ENCODE data around the gene ANKS1B. TPM values are rescaled to one million over a fixed set of nuclear protein-coding genes. Genes with fewer than 3 reads are reported as not detected.
"Not testable (repeated sequence)": the region's sequence is repeated elsewhere in the genome, so short reads cannot be mapped to it uniquely, and the experiment has no call there.

The ANKS1B gene
- total RNA-seq, 1 experiment from 2014 or later = 18.8 TPM

DNA sequence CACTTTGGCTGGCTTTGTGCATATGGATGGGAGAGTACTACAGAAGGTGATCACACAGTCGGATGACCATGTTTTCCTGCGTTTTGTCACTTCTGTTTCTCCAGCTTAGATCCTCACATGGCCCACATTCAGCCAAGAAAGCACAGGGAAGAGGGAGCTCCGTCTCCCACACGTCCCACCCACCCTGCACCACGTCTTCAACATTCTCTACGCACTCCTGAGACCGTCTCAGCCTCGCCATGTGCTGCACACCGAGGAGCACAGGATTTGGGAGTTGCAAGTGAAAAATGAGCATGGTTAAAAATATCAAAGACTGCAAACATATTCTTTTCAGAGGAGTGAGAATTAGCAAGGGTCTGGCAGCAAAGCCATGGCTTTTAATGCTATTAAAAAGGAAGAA is 1217.5 kb downstream of the ANKS1B start:
- H3K27ac Mint-ChIP-seq (ENCODE audit: low read depth, unreplicated experiment) = no peak overlapping the region
- no peaks in the 10 kb centered on the region for H3K4me1 Mint-ChIP-seq (ENCODE audit: insufficient read depth, unreplicated experiment)
- BruUV-seq (replicated peaks) = no TSS peak
- no peaks in the 10 kb centered on the region for H3K27me3 Mint-ChIP-seq (ENCODE audit: insufficient read depth, unreplicated experiment)
- TF ChIP-seq, protein P1, sequence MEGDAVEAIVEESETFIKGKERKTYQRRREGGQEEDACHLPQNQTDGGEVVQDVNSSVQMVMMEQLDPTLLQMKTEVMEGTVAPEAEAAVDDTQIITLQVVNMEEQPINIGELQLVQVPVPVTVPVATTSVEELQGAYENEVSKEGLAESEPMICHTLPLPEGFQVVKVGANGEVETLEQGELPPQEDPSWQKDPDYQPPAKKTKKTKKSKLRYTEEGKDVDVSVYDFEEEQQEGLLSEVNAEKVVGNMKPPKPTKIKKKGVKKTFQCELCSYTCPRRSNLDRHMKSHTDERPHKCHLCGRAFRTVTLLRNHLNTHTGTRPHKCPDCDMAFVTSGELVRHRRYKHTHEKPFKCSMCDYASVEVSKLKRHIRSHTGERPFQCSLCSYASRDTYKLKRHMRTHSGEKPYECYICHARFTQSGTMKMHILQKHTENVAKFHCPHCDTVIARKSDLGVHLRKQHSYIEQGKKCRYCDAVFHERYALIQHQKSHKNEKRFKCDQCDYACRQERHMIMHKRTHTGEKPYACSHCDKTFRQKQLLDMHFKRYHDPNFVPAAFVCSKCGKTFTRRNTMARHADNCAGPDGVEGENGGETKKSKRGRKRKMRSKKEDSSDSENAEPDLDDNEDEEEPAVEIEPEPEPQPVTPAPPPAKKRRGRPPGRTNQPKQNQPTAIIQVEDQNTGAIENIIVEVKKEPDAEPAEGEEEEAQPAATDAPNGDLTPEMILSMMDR (IDR thresholded peaks at IDR 0.05; ENCODE audit: unreplicated experiment) = no peak
- intact Hi-C loops (cut with micrococcal nuclease) = no loop called here
- H3K4me3 Mint-ChIP-seq (ENCODE audit: unreplicated experiment) = no peak overlapping the region
- H3K36me3 Mint-ChIP-seq (ENCODE audit: insufficient read depth, unreplicated experiment) = peaks cover 3% of the 10 kb centered on the region
- ChIA-PET CTCF (interaction anchor here (0.6 to 0.7 kb wide), 2 partner anchors 765 to 1298 kb away, joined by 3 to 4 read pairs; no protein-coding TSS in a partner anchor), POLR2A (no interaction called here)
- no peaks in the 10 kb centered on the region for H3K9me3 Mint-ChIP-seq (ENCODE audit: unreplicated experiment)
- DNase-seq (ENCODE audit: unreplicated experiment) = no peak

DNA sequence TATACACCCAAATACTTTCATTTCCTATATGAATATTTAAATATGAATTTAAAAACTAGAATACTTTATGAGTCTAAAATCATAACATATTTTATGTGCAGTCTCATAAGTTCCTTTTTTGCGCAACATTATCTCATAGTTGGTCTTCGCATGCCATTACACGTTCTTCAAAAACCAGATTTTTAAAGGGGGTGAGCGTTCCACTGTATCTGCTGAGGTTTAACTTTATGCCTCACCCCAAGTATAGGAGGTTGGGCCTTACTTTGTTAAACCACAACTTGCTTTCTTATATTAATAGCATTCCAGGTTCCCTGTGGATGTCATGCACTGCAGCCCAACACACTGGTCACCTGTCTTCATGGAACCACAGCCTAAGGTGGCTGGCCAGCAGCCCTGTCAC is 1221.1 kb downstream of the ANKS1B start:
- intact Hi-C loops (cut with micrococcal nuclease) = no loop called here
- no peak for DNase-seq (ENCODE audit: unreplicated experiment)
- H3K36me3 Mint-ChIP-seq (ENCODE audit: insufficient read depth, unreplicated experiment) = no peaks in the 10 kb centered on the region
- H3K4me1 Mint-ChIP-seq (ENCODE audit: insufficient read depth, unreplicated experiment) = no peaks in the 10 kb centered on the region
- TF ChIP-seq, protein P1 (IDR thresholded peaks at IDR 0.05; ENCODE audit: unreplicated experiment) = no peak
- no TSS peak for BruUV-seq (replicated peaks)
- no peak overlapping the region for H3K4me3 Mint-ChIP-seq (ENCODE audit: unreplicated experiment)
- H3K27me3 Mint-ChIP-seq (ENCODE audit: insufficient read depth, unreplicated experiment) = no peaks in the 10 kb centered on the region
- no peaks in the 10 kb centered on the region for H3K9me3 Mint-ChIP-seq (ENCODE audit: unreplicated experiment)
- ChIA-PET POLR2A (no interaction called here), CTCF (no interaction called here)
- no peak overlapping the region for H3K27ac Mint-ChIP-seq (ENCODE audit: low read depth, unreplicated experiment)

DNA sequence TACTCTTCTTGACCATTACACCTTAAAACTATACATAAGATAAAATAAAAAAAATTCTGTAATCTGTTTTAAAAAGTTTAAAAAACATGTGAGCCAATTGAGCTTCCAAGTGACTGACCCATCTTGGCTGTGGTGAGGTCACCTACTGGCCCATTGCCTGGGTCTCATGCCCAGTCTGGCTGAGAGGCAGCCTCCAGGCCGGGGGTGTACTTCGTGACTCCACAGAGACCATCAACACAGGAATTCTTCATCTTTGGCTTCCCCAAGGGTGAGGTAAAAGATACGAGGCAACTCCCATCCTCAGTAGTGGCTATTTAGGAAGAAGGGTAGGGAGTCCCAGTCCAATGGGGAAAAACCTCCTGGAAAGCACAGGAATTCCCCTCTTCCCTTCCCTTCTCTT is 1226.4 kb downstream of the ANKS1B start:
- CTCF ChIA-PET = no interaction called here
- Mint-ChIP-seq H3K9me3 (ENCODE audit: unreplicated experiment) (no peaks in the 10 kb centered on the region), H3K36me3 (ENCODE audit: insufficient read depth, unreplicated experiment) (peaks cover 6% of the 10 kb centered on the region)

DNA sequence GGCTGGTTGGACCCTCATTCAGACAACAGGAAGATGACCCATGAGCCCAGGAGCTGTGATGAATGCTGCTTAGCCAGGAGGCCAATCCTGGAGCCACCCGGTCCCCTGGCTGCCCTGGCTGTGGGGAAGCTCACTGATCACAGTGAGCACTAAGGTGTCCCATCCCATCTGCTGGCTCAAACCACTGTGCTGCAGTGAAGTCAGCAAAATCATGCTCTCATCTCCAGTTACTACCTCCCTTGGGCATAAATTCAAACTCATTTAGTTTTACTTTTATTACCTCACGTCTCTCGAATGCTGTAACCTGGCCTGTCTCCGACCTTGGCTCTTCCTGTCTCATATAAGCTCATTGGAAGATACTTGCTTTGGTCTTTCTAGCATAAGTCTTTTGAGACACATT is 1227.3 kb downstream of the ANKS1B start:
- Mint-ChIP-seq H3K36me3 (ENCODE audit: insufficient read depth, unreplicated experiment) (peaks cover 6% of the 10 kb centered on the region), H3K4me3 (ENCODE audit: unreplicated experiment) (no peak overlapping the region), H3K4me1 (ENCODE audit: insufficient read depth, unreplicated experiment) (peaks cover 8% of the 10 kb centered on the region), H3K27me3 (ENCODE audit: insufficient read depth, unreplicated experiment) (no peaks in the 10 kb centered on the region), H3K27ac (ENCODE audit: low read depth, unreplicated experiment) (no peak overlapping the region), H3K9me3 (ENCODE audit: unreplicated experiment) (no peaks in the 10 kb centered on the region)
- TF ChIP-seq, protein P1 (IDR thresholded peaks at IDR 0.05; ENCODE audit: unreplicated experiment) = no peak
- BruUV-seq (replicated peaks) = no TSS peak
- DNase-seq (ENCODE audit: unreplicated experiment) = no peak
- CTCF ChIA-PET = interaction anchor here (0.5 to 0.7 kb wide), 2 partner anchors 14 to 331 kb away, joined by 3 to 4 read pairs; no protein-coding TSS in a partner anchor
- POLR2A ChIA-PET = no interaction called here
- intact Hi-C loops (cut with micrococcal nuclease) = no loop called here

More for the DNA sequence above, 1226.4 kb downstream of the ANKS1B start:
- no peaks in the 10 kb centered on the region for H3K27me3 Mint-ChIP-seq (ENCODE audit: insufficient read depth, unreplicated experiment)
- intact Hi-C loops (cut with micrococcal nuclease) = no loop called here
- no TSS peak for BruUV-seq (replicated peaks)
- DNase-seq (ENCODE audit: unreplicated experiment) = no peak
- peaks cover under 1% of the 10 kb centered on the region for H3K4me1 Mint-ChIP-seq (ENCODE audit: insufficient read depth, unreplicated experiment)
- H3K4me3 Mint-ChIP-seq (ENCODE audit: unreplicated experiment) = no peak overlapping the region
- no peak overlapping the region for H3K27ac Mint-ChIP-seq (ENCODE audit: low read depth, unreplicated experiment)
- POLR2A ChIA-PET = no interaction called here
- TF ChIP-seq, protein P1 (IDR thresholded peaks at IDR 0.05; ENCODE audit: unreplicated experiment) = no peak

DNA sequence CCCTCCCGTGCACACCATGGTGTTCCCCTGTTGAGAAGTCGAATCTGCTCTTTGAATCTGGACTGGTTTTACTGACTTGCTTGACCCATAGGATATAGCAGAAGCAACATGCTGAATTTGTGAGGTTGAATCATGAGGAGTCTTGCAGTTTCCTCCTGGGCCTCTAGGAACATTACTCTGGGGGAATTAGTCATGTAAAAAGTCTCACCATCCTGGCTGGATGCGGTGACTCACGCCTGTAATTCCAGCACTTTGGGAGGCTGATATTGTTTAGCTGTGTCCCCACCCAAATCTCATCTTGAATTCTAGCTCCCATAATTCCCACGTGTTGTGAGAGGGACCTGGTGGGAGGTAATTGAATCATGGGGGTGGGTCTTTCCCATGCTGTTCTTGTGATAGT is 1228.9 kb downstream of the ANKS1B start:
- H3K9me3 Mint-ChIP-seq (ENCODE audit: unreplicated experiment); BruUV-seq (replicated peaks); H3K4me3 Mint-ChIP-seq (ENCODE audit: unreplicated experiment); H3K36me3 Mint-ChIP-seq (ENCODE audit: insufficient read depth, unreplicated experiment); H3K27me3 Mint-ChIP-seq (ENCODE audit: insufficient read depth, unreplicated experiment); intact Hi-C loops (cut with micrococcal nuclease); H3K4me1 Mint-ChIP-seq (ENCODE audit: insufficient read depth, unreplicated experiment); POLR2A ChIA-PET: not testable (repeated sequence)
- CTCF ChIA-PET = interaction anchor here (0.6 kb wide), 1 partner anchor 15 kb away, joined by 3 read pairs; no protein-coding TSS in a partner anchor
- H3K27ac Mint-ChIP-seq (ENCODE audit: low read depth, unreplicated experiment) = peak overlapping the region; percentile 7
- peak; percentile 75 for DNase-seq (ENCODE audit: unreplicated experiment)

Measured in MCF 10A (cell line).